ENCODE measurements around the gene ZMYND19.
"Not testable (repeated sequence)": the region's sequence is repeated elsewhere in the genome, so short reads cannot be mapped to it uniquely, and the experiment has no call there.

The ZMYND19 gene

GRCh38 chr9:137614631-137615386 lies 24.5 kb upstream of the ZMYND19 start:
- no peak for DNase-seq

- no peak for DNase-seq
These were observed 23.6 kb upstream of the ZMYND19 start for GRCh38 chr9:137613738-137614523.

- no peak for DNase-seq
These were observed 22.9 kb upstream of the ZMYND19 start for GRCh38 chr9:137613259-137613658.

GRCh38 chr9:137612741-137613142 lies 22.4 kb upstream of the ZMYND19 start:
- no peak for DNase-seq

- no peak for DNase-seq
These were observed 21.6 kb upstream of the ZMYND19 start for GRCh38 chr9:137611623-137612609.

DNA sequence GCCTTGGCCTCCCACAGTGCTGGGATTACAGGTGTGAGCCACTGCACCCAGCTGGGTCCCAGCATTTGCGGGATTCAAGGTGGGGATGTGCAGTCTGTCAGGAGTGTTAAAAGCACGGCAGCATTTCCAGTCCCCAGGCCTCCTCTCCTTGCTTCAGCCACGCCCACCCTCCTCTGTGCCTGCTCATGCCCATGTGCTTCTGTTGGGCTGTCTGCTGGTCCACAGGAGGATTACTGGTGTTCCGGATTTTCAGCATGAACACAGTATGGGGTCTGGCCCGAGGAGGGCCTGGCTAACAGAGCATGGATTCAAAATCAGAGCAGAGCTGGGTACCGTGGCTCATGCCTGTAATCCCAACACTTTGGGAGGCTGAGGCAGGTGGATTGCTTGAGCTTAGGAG lies 20.6 kb upstream of the ZMYND19 start:
- DNase-seq = no peak

- DNase-seq = peak in 1 of 58 donors; percentile 41
These were observed 17.0 kb upstream of the ZMYND19 start for GRCh38 chr9:137607141-137607857.

DNA sequence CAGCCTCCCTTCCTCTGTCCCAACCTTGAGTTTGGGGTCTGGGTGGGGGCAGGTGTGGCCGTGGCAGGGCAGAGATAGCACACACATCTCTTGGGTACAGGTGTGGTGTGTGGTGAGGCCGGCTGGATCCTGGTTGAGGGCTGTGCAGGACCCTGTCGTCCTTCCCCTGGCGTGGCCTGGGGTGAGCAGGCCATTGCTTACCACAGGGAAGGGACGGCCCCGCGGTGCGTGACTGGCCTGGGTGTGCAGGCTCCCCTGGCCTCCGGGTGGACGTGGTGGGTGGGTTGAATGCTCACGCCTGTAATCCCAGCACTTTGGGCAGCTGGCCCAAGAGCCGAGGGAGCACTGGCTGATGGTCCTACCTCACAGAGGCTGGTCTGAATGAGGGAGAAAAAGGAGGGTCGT lies 16.4 kb upstream of the ZMYND19 start:
- no peak for DNase-seq

DNA sequence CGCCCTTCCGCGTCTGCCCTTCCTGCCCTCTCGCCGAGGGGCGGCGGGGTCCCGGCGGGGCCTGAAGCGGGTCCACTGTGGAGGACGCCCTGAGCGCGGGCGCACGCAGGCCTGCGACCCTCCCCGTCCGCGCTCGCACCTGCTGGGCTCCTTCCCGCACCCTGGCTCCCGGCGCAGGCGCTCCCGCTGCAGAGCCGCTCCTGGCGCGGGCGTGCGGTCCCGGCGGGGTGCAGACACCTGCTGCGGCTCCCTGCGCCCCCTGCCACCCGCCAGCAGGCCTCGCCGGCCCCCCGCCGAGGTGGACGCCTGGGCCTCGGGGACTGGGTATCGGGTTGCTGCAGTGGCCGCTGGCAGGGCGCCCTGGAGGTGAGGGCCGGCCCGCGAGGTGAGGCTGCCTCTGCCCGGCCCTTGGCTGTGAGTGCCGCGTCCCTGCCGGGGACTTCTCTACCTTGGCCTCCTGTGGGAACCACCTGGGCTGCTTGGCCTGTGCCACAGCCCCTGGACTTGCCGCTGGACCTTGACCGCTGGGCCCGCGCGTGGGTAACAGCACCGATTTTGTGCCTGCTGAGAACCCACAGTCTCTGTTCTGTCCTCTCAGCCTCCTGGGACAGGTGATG lies 15.8 kb upstream of the ZMYND19 start:
- DNase-seq = peak in 2 of 58 donors; percentile 24 to 34

DNA sequence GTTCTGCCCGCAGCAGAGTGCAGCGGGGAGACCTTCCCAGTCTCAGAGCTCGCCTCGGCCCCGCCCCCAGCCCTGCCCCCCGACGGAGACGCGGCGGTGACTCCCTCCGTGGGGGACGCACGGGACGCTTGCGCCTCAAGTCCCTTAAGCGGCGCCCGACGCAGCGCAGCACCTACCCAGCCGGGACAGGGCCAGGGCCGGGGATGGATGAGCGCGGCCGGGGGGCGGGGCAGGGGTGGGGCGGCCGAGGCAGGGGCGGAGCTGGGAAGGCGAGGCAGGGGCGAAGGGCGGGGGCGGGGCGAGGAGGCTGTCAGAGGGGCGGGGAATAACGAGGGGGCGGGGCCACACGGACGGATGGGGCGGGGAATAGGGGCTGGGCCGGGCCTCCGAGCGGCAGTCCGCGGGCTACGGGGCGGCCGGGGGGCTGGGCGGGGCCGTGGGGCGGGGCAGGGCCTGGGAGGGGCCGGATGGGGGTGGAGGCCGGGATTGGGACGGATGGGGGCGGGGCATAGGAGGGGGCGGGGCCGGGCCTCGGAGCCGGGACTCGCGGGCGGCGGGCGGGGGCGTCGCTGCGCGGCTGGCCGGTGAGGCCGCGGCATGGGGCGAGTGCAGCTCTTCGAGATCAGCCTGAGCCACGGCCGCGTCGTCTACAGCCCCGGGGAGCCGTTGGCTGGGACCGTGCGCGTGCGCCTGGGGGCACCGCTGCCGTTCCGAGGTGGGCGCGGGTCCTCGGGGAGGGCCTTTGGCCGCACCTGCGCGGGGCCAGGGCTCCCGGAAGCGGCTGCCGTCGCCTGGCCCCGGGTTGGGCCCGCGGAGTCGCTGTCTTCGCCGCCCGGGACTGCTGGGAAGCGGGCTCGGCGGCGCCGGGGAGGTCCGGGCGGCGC lies 15.1 kb upstream of the ZMYND19 start, which contains the start of gene ARRDC1:
Gene ARRDC1 (plus strand): TSS at position 566 of the 884 bp plus-strand sequence. CDS start 32 bp downstream, at position 598.
- peak in 57 of 58 donors; percentile 27 to 99 (median 90) for DNase-seq

GRCh38 chr9:137604345-137605086 lies 14.2 kb upstream of the ZMYND19 start:
- no peak for DNase-seq

GRCh38 chr9:137603879-137604278 lies 13.6 kb upstream of the ZMYND19 start:
- no peak for DNase-seq

DNA sequence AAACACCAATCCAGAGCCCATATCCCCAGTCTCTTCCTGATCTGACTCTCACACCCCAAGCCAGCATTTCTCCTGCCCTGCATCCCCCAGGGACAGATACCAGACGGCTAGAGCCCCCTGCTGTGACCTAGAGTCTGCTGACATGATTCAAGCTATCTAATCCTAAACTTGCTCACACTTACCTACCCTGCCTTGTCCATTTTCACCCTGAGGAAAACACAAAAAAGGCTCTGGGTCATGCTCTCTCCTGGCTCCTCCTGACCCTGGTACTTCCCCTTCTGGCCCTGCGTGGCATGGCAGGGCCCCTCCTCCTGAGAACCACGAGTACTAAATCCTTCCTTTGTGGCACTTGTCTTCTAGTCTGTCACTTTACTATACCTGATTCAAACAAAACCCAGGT lies 12.3 kb upstream of the ZMYND19 start:
- no peak for DNase-seq

- no peak for DNase-seq
These were observed 8.6 kb upstream of the ZMYND19 start for GRCh38 chr9:137598943-137599342.

DNA sequence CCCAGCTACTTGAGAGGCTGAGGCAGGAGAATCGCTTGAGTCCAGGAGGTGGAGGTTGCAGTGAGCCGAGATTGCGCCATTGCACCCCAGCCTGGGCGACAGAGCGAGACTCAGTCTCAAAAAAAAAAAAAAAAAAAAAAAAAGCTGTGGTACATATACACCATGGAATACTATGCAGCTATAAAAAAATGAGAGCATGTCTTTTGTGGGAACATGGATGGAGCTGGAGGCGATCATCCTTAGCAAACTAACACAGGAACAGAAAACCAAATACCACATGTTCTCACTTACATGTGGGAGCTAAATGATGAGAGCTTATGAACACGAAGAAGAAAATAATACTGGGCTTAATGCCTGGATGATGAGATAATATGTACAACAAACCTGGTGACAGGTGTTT lies 6.3 kb upstream of the ZMYND19 start:
- DNase-seq = not testable (repeated sequence)

GRCh38 chr9:137593176-137593575 lies 2.9 kb upstream of the ZMYND19 start:
- no peak for DNase-seq

- DNase-seq = peak in 1 of 58 donors; percentile 26
These were observed 2.5 kb upstream of the ZMYND19 start for GRCh38 chr9:137592767-137593166.

GRCh38 chr9:137590123-137590468 lies 216 bp downstream of the ZMYND19 start:
- DNase-seq = no peak
